ENCODE data around the gene MKRN1. TPM values are rescaled to one million over a fixed set of nuclear protein-coding genes. Genes with fewer than 3 reads are reported as not detected.

The MKRN1 gene
- total RNA-seq, 1 experiment from 2014 or later, result 121 TPM

DNA sequence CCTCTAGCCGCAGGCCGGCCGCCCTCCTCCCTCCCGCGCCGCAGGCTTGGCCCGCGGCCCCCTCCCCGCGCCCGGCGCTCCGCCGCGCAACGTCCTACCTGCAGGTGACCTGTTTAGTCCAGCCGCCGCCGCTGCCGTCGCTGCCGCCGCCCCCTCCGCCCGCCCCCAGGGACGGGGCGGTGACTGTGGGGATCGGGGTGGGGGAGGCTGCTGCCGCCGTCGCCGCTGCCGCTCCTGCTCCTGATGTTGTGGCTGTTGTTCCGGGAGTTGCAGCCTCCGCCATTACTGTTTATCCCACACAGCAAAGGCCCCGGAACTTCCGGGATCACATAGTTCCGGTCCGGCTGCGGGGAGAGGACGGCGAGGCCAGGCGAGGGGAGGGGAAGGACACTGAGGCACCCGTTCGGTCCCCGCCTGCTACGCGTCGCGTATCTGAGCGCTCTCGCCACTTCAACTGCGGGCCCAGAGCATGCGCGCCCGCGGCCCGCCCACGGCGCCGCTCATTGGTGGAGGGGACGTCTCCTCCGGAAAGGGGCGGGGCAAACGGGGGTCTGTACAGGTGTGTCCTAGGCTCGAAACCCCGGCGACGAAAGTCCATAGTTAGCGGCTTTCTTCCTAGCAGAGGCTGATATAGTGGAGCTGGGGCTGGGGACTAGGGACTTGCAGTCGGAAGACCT is at the start of gene MKRN1 (continued):
- TF ChIP-seq ZNF219 (CRISPR knock-in tag; IDR thresholded peaks at IDR 0.05; ENCODE audit: borderline replicate concordance), result no peak
- TF ChIP-seq, protein P1, sequence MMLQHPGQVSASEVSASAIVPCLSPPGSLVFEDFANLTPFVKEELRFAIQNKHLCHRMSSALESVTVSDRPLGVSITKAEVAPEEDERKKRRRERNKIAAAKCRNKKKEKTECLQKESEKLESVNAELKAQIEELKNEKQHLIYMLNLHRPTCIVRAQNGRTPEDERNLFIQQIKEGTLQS (CRISPR knock-in tag; conservative IDR thresholded peaks at IDR 0.05), result no peak
- TF ChIP-seq, protein P2, sequence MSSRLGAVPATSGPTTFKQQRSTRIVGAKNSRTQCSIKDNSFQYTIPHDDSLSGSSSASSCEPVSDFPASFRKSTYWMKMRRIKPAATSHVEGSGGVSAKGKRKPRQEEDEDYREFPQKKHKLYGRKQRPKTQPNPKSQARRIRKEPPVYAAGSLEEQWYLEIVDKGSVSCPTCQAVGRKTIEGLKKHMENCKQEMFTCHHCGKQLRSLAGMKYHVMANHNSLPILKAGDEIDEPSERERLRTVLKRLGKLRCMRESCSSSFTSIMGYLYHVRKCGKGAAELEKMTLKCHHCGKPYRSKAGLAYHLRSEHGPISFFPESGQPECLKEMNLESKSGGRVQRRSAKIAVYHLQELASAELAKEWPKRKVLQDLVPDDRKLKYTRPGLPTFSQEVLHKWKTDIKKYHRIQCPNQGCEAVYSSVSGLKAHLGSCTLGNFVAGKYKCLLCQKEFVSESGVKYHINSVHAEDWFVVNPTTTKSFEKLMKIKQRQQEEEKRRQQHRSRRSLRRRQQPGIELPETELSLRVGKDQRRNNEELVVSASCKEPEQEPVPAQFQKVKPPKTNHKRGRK (CRISPR knock-in tag; IDR thresholded peaks at IDR 0.05; ENCODE audit: borderline replicate concordance), result no peak
- TF ChIP-seq NFE2L1 (CRISPR knock-in tag; IDR thresholded peaks at IDR 0.05), result no peak; the same call in 1 of the 2 replicates
- no peak for TF ChIP-seq GTF2I (CRISPR knock-in tag; conservative IDR thresholded peaks at IDR 0.05)
- TF ChIP-seq TP53 (CRISPR knock-in tag; IDR thresholded peaks at IDR 0.05), result no peak
- TF ChIP-seq, protein P3, sequence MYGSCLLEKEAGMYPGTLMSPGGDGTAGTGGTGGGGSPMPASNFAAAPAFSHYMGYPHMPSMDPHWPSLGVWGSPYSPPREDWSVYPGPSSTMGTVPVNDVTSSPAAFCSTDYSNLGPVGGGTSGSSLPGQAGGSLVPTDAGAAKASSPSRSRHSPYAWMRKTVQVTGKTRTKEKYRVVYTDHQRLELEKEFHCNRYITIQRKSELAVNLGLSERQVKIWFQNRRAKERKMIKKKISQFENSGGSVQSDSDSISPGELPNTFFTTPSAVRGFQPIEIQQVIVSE (CRISPR knock-in tag; IDR thresholded peaks at IDR 0.05; ENCODE audit: borderline replicate concordance), result no peak
- TF ChIP-seq, protein P4, sequence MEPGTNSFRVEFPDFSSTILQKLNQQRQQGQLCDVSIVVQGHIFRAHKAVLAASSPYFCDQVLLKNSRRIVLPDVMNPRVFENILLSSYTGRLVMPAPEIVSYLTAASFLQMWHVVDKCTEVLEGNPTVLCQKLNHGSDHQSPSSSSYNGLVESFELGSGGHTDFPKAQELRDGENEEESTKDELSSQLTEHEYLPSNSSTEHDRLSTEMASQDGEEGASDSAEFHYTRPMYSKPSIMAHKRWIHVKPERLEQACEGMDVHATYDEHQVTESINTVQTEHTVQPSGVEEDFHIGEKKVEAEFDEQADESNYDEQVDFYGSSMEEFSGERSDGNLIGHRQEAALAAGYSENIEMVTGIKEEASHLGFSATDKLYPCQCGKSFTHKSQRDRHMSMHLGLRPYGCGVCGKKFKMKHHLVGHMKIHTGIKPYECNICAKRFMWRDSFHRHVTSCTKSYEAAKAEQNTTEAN (CRISPR knock-in tag; IDR thresholded peaks at IDR 0.05), result peak; percentile 94; the same call in 1 of the 2 replicates
- TF ChIP-seq SOX15 (CRISPR knock-in tag; IDR thresholded peaks at IDR 0.05), result no peak
- TF ChIP-seq SMAD3 (CRISPR knock-in tag; IDR thresholded peaks at IDR 0.05; ENCODE audit: borderline replicate concordance), result peak; percentile 62; the same call in 1 of the 2 replicates
- no peak for TF ChIP-seq IRF2 (CRISPR knock-in tag; IDR thresholded peaks at IDR 0.05; ENCODE audit: borderline replicate concordance, low read depth)
- peak; percentile 5; the same call in 1 of the 2 replicates for TF ChIP-seq ZNF121 (CRISPR knock-in tag; IDR thresholded peaks at IDR 0.05)
- no peak for TF ChIP-seq RELA (CRISPR knock-in tag; IDR thresholded peaks at IDR 0.05; ENCODE audit: borderline replicate concordance)
- TF ChIP-seq CBFB (CRISPR knock-in tag; IDR thresholded peaks at IDR 0.05; ENCODE audit: low read depth), result no peak; the same call in 1 of the 2 replicates
- TF ChIP-seq TEAD4 (CRISPR knock-in tag; IDR thresholded peaks at IDR 0.05), result peak; percentile 39; the same call in 1 of the 2 replicates
- no peak for TF ChIP-seq FOXJ3 (CRISPR knock-in tag; IDR thresholded peaks at IDR 0.05; ENCODE audit: borderline replicate concordance)
- TF ChIP-seq ATF1 (CRISPR knock-in tag; IDR thresholded peaks at IDR 0.05), result no peak
- no peak for TF ChIP-seq ZNF263 (CRISPR knock-in tag; IDR thresholded peaks at IDR 0.05; ENCODE audit: low read depth)

DNA sequence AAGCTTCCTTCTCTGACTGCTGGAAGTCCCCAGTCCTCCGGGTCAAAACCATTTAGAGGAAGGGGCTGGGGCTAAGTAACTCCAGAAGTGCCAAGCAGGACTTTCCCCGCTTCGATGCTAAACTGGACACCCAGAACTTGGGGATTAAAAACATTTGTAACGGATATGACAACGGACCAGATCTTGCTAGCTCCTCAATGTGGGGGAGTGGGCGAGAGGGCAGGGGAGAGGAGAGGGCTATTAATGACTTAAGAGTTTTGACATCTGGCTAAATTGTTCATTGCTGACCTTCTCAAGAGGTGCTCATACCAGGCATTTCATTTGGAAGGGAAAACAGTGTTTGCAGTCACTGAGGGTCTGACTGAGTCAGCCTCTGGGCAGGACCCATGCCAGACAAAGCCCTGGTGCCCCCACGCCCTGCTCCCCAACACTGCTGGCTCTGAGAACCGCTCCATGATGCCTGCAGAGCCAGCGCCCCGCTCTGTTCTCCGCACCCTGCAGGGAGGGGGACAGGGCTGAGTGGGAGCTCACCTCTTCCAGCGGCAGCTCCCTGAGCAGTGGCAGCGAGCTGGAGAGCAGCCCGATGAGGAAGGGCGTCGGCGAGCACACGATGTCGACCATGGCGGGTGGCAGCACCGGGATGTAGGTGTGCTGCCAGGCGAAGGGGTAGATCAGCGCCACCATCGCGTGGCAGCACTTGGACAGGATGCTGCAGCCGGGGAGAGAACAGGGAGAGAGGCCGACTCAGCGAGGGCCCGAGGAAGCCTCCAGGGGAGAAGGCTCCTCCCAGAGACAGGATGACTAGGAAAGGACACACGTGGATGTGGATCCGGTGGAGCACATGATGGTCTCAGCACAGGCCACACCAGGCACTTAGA is 47.7 kb upstream of the MKRN1 start:
- POLR2A ChIA-PET, result no interaction called here
- no peaks in the 10 kb centered on the region for H3K36me3 Mint-ChIP-seq
- DNase-seq (ENCODE audit: low spot score) (no peak), ATAC-seq (peak; percentile 28; the same call in 1 of the 2 replicates)
- no peaks in the 10 kb centered on the region for H3K9me3 Mint-ChIP-seq
- H3K27ac Mint-ChIP-seq, result peak overlapping the region; percentile 14; the same call in 1 of the 2 replicates
- peaks cover 12% of the 10 kb centered on the region for H3K4me1 Mint-ChIP-seq
- TF ChIP-seq FOXP1 (CRISPR knock-in tag; IDR thresholded peaks at IDR 0.05; ENCODE audit: borderline replicate concordance), result peak; percentile 25; the same call in 1 of the 2 replicates
- TF ChIP-seq, protein P5, sequence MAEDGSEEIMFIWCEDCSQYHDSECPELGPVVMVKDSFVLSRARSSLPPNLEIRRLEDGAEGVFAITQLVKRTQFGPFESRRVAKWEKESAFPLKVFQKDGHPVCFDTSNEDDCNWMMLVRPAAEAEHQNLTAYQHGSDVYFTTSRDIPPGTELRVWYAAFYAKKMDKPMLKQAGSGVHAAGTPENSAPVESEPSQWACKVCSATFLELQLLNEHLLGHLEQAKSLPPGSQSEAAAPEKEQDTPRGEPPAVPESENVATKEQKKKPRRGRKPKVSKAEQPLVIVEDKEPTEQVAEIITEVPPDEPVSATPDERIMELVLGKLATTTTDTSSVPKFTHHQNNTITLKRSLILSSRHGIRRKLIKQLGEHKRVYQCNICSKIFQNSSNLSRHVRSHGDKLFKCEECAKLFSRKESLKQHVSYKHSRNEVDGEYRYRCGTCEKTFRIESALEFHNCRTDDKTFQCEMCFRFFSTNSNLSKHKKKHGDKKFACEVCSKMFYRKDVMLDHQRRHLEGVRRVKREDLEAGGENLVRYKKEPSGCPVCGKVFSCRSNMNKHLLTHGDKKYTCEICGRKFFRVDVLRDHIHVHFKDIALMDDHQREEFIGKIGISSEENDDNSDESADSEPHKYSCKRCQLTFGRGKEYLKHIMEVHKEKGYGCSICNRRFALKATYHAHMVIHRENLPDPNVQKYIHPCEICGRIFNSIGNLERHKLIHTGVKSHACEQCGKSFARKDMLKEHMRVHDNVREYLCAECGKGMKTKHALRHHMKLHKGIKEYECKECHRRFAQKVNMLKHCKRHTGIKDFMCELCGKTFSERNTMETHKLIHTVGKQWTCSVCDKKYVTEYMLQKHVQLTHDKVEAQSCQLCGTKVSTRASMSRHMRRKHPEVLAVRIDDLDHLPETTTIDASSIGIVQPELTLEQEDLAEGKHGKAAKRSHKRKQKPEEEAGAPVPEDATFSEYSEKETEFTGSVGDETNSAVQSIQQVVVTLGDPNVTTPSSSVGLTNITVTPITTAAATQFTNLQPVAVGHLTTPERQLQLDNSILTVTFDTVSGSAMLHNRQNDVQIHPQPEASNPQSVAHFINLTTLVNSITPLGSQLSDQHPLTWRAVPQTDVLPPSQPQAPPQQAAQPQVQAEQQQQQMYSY (CRISPR knock-in tag; IDR thresholded peaks at IDR 0.05), result no peak
- CTCF ChIA-PET, result interaction anchor here (0.6 to 1.6 kb wide), 4 partner anchors 9 to 118 kb away, joined by 3 to 7 read pairs (median 5); partner anchors contain the start of gene DENND2A
- no peaks in the 10 kb centered on the region for H3K27me3 Mint-ChIP-seq (ENCODE audit: low read depth)
- no peak overlapping the region for H3K4me3 Mint-ChIP-seq
